Ishikawa (cell line): ENCODE measurements around the gene SPAG9.

ENCODE experiments used
- CEBPB ChIP-seq: IDR thresholded peaks from 2 replicates; pipeline ENCODE4 v1.6.1; 2012
- CREB1 ChIP-seq: IDR thresholded peaks from 2 replicates; pipeline ENCODE4 v1.6.1; 2012; ENCODE audit warnings: low read depth
- EGR1 ChIP-seq: IDR thresholded peaks from 2 replicates; pipeline ENCODE4 v1.6.1; 2012
- EP300 ChIP-seq: IDR thresholded peaks from 2 replicates; pipeline ENCODE4 v1.6.1; 2012; ENCODE audit warnings: borderline replicate concordance
- FOXM1 ChIP-seq: IDR thresholded peaks from 2 replicates; pipeline ENCODE4 v1.6.1; 2012; ENCODE audit warnings: low read depth, borderline replicate concordance
- MAX ChIP-seq: IDR thresholded peaks from 2 replicates; pipeline ENCODE4 v1.6.1; 2012
- NFIC ChIP-seq: IDR thresholded peaks from 2 replicates; pipeline ENCODE4 v1.6.1; 2012
- RAD21 ChIP-seq: IDR thresholded peaks from 2 replicates; pipeline ENCODE4 v1.6.1; 2012; ENCODE audit warnings: low read depth
- REST ChIP-seq: IDR thresholded peaks from 2 replicates; pipeline ENCODE4 v1.6.1; 2012; ENCODE audit warnings: low read depth, mild to moderate bottlenecking
- TAF1 ChIP-seq: IDR thresholded peaks from 2 replicates; pipeline ENCODE4 v1.6.1; 2012; ENCODE audit warnings: low read depth, mild to moderate bottlenecking
- TCF12 ChIP-seq: IDR thresholded peaks from 2 replicates; pipeline ENCODE4 v1.6.1; 2012; ENCODE audit warnings: low read depth
- TEAD4 ChIP-seq: IDR thresholded peaks from 2 replicates; pipeline ENCODE4 v1.6.1; 2012
- USF1 ChIP-seq: IDR thresholded peaks from 2 replicates; pipeline ENCODE4 v1.6.1; 2012
- YY1 ChIP-seq: IDR thresholded peaks from 2 replicates; pipeline ENCODE4 v1.6.1; 2012; ENCODE audit warnings: low read depth
- ZBTB7A ChIP-seq: IDR thresholded peaks from 2 replicates; pipeline ENCODE4 v1.6.1; 2012; ENCODE audit warnings: low read depth

SPAG9 gene

GRCh38 chr17:50923611-50924010 is 197.1 kb downstream of the SPAG9 start:
- TF ChIP-seq NFIC = peak; percentile 78
- no peak for TF ChIP-seq RAD21

- no peak for TF ChIP-seq TAF1
- TF ChIP-seq TCF12 = no peak
- TF ChIP-seq RAD21 = no peak
- no peak for TF ChIP-seq EGR1
- TF ChIP-seq NFIC = no peak
- no peak for TF ChIP-seq CREB1
- TF ChIP-seq CEBPB = no peak
- TF ChIP-seq FOXM1 = no peak
- no peak for TF ChIP-seq EP300
- TF ChIP-seq USF1 = no peak
- no peak for TF ChIP-seq MAX
- no peak for TF ChIP-seq YY1
- TF ChIP-seq REST = no peak
- TF ChIP-seq ZBTB7A = no peak
- TF ChIP-seq TEAD4 = no peak
These were observed 197.8 kb downstream of the SPAG9 start for GRCh38 chr17:50922721-50923405.

- no peak for TF ChIP-seq EGR1
- no peak for TF ChIP-seq CEBPB
- no peak for TF ChIP-seq CREB1
- no peak for TF ChIP-seq NFIC
- no peak for TF ChIP-seq EP300
- TF ChIP-seq YY1 = no peak
- no peak for TF ChIP-seq FOXM1
- TF ChIP-seq USF1 = no peak
- no peak for TF ChIP-seq RAD21
- no peak for TF ChIP-seq TEAD4
- TF ChIP-seq TAF1 = no peak
- TF ChIP-seq MAX = no peak
- no peak for TF ChIP-seq REST
- TF ChIP-seq TCF12 = no peak
- TF ChIP-seq ZBTB7A = no peak
These were observed 198.6 kb downstream of the SPAG9 start for GRCh38 chr17:50922107-50922506.

GRCh38 chr17:50920891-50921586 is 199.6 kb downstream of the SPAG9 start:
- no peak for TF ChIP-seq EP300

GRCh38 chr17:50920041-50920410 is 200.6 kb downstream of the SPAG9 start:
- TF ChIP-seq TAF1 (no peak), MAX (no peak), CREB1 (no peak), ZBTB7A (no peak), FOXM1 (no peak), EP300 (no peak), RAD21 (no peak), REST (no peak), NFIC (no peak), TCF12 (no peak), CEBPB (no peak), EGR1 (no peak), TEAD4 (no peak), YY1 (no peak)
